ENCODE measurements around the gene ANGEL1. TPM values are rescaled to one million over a fixed set of nuclear protein-coding genes. Genes with fewer than 3 reads are reported as not detected.

The ANGEL1 gene
- total and polyA plus RNA-seq, 2 experiments from 2014 or later = 11.0 to 15.3 TPM

DNA sequence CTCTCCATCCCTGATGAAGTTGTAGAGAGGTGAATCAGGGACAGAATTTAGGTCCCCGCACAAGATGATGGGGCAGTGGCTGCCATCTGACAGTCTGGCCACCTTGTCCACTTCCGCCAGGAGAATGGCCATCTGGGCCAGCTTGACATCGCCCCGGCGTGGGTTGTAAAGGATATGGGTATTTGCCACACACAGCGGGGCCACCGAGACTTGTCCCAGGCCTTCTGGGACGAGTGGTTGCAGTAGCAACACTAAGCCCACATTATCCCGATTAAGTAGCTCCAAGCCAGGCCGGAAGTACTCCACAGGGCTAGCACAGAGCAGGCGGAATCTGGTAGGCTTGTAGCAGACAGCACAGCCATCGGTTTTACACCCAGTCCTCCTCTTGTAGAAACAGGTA is 6.2 kb downstream of the ANGEL1 start:
- no peaks in the 10 kb centered on the region for H3K9me2 ChIP-seq (replicated peaks; ENCODE audit: insufficient read depth)
- no peaks in the 10 kb centered on the region for H3K9me3 ChIP-seq (ENCODE audit: low read depth)
- H3K4me3 ChIP-seq = no peak overlapping the region
- H3K4me1 ChIP-seq (ENCODE audit: insufficient read depth) = no peaks in the 10 kb centered on the region
- no peaks in the 10 kb centered on the region for H3K36me3 ChIP-seq (replicated peaks; ENCODE audit: insufficient read depth, low read depth)
- no peak for DNase-seq (ENCODE audit: low spot score)
- TF ChIP-seq EZH2 (IDR thresholded peaks at IDR 0.05; ENCODE audit: borderline replicate concordance) (no peak), EZH2phosphoT487 (IDR thresholded peaks at IDR 0.05; ENCODE audit: low read depth, severe bottlenecking, unreplicated experiment) (no peak)
- TF ChIP-seq, protein P1, sequence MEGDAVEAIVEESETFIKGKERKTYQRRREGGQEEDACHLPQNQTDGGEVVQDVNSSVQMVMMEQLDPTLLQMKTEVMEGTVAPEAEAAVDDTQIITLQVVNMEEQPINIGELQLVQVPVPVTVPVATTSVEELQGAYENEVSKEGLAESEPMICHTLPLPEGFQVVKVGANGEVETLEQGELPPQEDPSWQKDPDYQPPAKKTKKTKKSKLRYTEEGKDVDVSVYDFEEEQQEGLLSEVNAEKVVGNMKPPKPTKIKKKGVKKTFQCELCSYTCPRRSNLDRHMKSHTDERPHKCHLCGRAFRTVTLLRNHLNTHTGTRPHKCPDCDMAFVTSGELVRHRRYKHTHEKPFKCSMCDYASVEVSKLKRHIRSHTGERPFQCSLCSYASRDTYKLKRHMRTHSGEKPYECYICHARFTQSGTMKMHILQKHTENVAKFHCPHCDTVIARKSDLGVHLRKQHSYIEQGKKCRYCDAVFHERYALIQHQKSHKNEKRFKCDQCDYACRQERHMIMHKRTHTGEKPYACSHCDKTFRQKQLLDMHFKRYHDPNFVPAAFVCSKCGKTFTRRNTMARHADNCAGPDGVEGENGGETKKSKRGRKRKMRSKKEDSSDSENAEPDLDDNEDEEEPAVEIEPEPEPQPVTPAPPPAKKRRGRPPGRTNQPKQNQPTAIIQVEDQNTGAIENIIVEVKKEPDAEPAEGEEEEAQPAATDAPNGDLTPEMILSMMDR (IDR thresholded peaks at IDR 0.05; ENCODE audit: poor library complexity) = no peak
- no peaks in the 10 kb centered on the region for H3K27me3 ChIP-seq
- H3K27ac ChIP-seq = no peak overlapping the region
- no peaks in the 10 kb centered on the region for H4K20me1 ChIP-seq (ENCODE audit: insufficient read depth, poor library complexity, severe bottlenecking)
- no peak overlapping the region for H2AFZ ChIP-seq
- H3K79me2 ChIP-seq = peaks cover 24% of the 10 kb centered on the region
- WGBS (ENCODE audit: low lambda C conversion rate, missing lambda C conversion rate) = 96% methylated on average over 12 of the region's 12 CpGs
- H3K4me2 ChIP-seq = no peak overlapping the region

DNA sequence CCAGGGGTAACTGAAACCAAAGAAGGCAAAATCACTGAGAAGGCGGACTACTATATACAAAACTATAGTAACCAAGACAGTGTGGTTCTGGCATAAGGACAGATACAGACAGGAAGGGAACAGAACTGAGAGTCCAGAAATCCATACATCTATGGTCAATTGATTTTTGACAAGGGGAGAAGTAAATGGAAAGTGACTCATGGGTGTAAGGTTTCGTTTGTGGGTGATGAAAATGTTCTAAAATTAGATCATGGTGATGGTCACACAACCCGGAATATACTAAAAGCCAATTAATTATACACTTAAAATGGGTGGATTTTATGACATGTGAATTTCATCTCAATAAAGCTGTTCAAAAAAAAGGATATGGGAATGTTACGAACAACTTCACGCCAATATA is 18.7 kb downstream of the ANGEL1 start:
- no peaks in the 10 kb centered on the region for H3K4me1 ChIP-seq (ENCODE audit: insufficient read depth)
- no peaks in the 10 kb centered on the region for H3K36me3 ChIP-seq (replicated peaks; ENCODE audit: insufficient read depth, low read depth)
- no peak for DNase-seq (ENCODE audit: low spot score)
- no peak overlapping the region for H3K27ac ChIP-seq
- no peaks in the 10 kb centered on the region for H4K20me1 ChIP-seq (ENCODE audit: insufficient read depth, poor library complexity, severe bottlenecking)
- H3K9me2 ChIP-seq (replicated peaks; ENCODE audit: insufficient read depth) = no peaks in the 10 kb centered on the region
- H3K9me3 ChIP-seq (ENCODE audit: low read depth) = no peaks in the 10 kb centered on the region
- no peak overlapping the region for H3K4me2 ChIP-seq
- TF ChIP-seq EZH2phosphoT487 (IDR thresholded peaks at IDR 0.05; ENCODE audit: low read depth, severe bottlenecking, unreplicated experiment) = no peak
- TF ChIP-seq EZH2 (IDR thresholded peaks at IDR 0.05; ENCODE audit: borderline replicate concordance) = no peak
- TF ChIP-seq, protein P1 (IDR thresholded peaks at IDR 0.05; ENCODE audit: poor library complexity) = no peak
- WGBS (ENCODE audit: low lambda C conversion rate, missing lambda C conversion rate) = 97% methylated on average over 5 of the region's 5 CpGs
- no peak overlapping the region for H3K4me3 ChIP-seq
- H3K27me3 ChIP-seq = no peaks in the 10 kb centered on the region
- no peak overlapping the region for H2AFZ ChIP-seq
- H3K79me2 ChIP-seq = no peaks in the 10 kb centered on the region

DNA sequence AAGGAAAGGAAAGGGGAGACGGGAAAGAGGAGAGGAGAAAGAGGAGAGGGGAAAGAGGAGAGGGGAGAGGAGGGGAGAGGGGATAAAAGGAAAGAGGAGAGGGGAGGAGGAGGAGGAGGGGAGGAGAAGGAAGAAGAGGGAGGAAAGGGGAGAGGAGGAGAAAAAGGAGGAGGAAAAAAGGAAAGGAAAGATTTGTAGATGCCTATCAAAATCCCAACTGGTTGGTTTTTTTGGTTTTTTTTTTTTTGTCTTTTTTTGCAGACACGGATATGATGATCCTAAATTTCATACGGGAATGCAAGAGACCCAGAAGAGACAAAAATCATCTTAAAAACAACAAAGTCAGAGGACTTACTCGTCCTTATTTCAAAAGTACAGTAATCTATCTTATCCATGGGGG is 19.4 kb downstream of the ANGEL1 start:
- Histone ChIP-seq H3K4me3 (no peak overlapping the region), H3K79me2 (no peaks in the 10 kb centered on the region), H3K9me2 (replicated peaks; ENCODE audit: insufficient read depth) (no peaks in the 10 kb centered on the region), H3K27me3 (no peaks in the 10 kb centered on the region), H3K27ac (no peak overlapping the region), H3K4me2 (no peak overlapping the region), H2AFZ (no peak overlapping the region), H3K36me3 (replicated peaks; ENCODE audit: insufficient read depth, low read depth) (no peaks in the 10 kb centered on the region), H3K4me1 (ENCODE audit: insufficient read depth) (no peaks in the 10 kb centered on the region), H3K9me3 (ENCODE audit: low read depth) (no peaks in the 10 kb centered on the region), H4K20me1 (ENCODE audit: insufficient read depth, poor library complexity, severe bottlenecking) (no peaks in the 10 kb centered on the region)
- TF ChIP-seq EZH2phosphoT487 (IDR thresholded peaks at IDR 0.05; ENCODE audit: low read depth, severe bottlenecking, unreplicated experiment) (no peak), EZH2 (IDR thresholded peaks at IDR 0.05; ENCODE audit: borderline replicate concordance) (no peak)
- TF ChIP-seq, protein P1 (IDR thresholded peaks at IDR 0.05; ENCODE audit: poor library complexity) = no peak
- 87% methylated on average over 4 of the region's 4 CpGs for WGBS (ENCODE audit: low lambda C conversion rate, missing lambda C conversion rate)
- DNase-seq (ENCODE audit: low spot score) = no peak

DNA sequence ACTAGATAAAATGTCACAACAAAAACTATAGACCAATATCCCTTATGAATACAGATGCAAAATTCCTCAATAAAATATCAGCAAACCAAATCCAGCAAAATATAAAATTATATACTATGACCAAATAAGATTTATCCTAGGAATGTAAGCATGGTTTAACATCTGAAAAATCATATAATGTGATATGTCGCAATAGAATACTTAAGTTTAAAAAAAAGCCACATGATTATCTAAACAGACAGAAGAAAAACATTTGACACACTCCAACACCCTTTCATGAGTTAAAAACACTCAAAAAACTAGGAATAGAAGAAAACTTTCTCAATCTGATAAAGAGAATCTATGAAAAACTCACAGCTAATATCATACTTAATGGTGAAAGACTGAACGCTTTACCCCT is 20.3 kb downstream of the ANGEL1 start:
- Histone ChIP-seq H3K79me2 (no peaks in the 10 kb centered on the region), H3K4me2 (no peak overlapping the region), H4K20me1 (ENCODE audit: insufficient read depth, poor library complexity, severe bottlenecking) (no peaks in the 10 kb centered on the region), H3K4me1 (ENCODE audit: insufficient read depth) (no peaks in the 10 kb centered on the region), H3K36me3 (replicated peaks; ENCODE audit: insufficient read depth, low read depth) (no peaks in the 10 kb centered on the region), H3K27ac (no peak overlapping the region), H3K27me3 (no peaks in the 10 kb centered on the region), H3K9me3 (ENCODE audit: low read depth) (no peaks in the 10 kb centered on the region), H3K9me2 (replicated peaks; ENCODE audit: insufficient read depth) (no peaks in the 10 kb centered on the region), H3K4me3 (no peak overlapping the region), H2AFZ (no peak overlapping the region)
- WGBS (ENCODE audit: low lambda C conversion rate, missing lambda C conversion rate) = 96% methylated on average over 2 of the region's 2 CpGs
- no peak for DNase-seq (ENCODE audit: low spot score)
- TF ChIP-seq, protein P1 (IDR thresholded peaks at IDR 0.05; ENCODE audit: poor library complexity) = no peak
- TF ChIP-seq EZH2 (IDR thresholded peaks at IDR 0.05; ENCODE audit: borderline replicate concordance) (no peak), EZH2phosphoT487 (IDR thresholded peaks at IDR 0.05; ENCODE audit: low read depth, severe bottlenecking, unreplicated experiment) (no peak)
